ENCODE measurements around the gene NEK9.

- TF ChIP-seq CTCF (conservative IDR thresholded peaks at IDR 0.05; ENCODE audit: low read depth, low read length): no peak
- TF ChIP-seq EZH2 (IDR thresholded peaks at IDR 0.05; ENCODE audit: low read length, unreplicated experiment): no peak
Observed at GRCh38 chr14:75041613-75042012, 85.2 kb downstream of the NEK9 start.
